GM12872 (cell line): ENCODE measurements around the gene ALOX15.

ENCODE experiments used
- TF ChIP-seq, protein P1 (sequence below): IDR thresholded peaks from 3 replicates; pipeline ENCODE4 v1.5.1; 2011; ENCODE audit warnings: low read depth, mild to moderate bottlenecking, low read length, moderate library complexity; ENCODE audit not compliant: insufficient read depth

The ALOX15 gene

DNA sequence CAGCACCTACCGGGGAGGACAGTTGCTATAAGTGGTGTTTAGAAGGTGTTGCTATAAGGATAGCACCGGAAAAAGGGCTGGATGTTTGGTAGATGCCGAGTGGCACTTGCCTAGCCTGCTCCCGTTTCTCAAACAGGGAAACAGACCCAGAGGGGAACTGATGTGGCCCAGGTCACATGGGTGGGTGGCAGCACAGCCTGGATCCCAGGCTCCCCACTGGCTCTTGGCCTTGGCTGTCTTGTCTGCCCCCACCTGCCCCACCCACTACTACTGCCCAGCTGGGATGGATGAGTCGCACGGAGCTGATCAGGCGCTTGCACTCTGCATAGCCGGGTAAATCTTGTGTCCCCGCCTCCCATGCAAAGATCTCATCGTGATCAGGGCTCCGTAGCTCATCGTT, 49.9 kb downstream of the ALOX15 start:
- TF ChIP-seq, protein P1, sequence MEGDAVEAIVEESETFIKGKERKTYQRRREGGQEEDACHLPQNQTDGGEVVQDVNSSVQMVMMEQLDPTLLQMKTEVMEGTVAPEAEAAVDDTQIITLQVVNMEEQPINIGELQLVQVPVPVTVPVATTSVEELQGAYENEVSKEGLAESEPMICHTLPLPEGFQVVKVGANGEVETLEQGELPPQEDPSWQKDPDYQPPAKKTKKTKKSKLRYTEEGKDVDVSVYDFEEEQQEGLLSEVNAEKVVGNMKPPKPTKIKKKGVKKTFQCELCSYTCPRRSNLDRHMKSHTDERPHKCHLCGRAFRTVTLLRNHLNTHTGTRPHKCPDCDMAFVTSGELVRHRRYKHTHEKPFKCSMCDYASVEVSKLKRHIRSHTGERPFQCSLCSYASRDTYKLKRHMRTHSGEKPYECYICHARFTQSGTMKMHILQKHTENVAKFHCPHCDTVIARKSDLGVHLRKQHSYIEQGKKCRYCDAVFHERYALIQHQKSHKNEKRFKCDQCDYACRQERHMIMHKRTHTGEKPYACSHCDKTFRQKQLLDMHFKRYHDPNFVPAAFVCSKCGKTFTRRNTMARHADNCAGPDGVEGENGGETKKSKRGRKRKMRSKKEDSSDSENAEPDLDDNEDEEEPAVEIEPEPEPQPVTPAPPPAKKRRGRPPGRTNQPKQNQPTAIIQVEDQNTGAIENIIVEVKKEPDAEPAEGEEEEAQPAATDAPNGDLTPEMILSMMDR: no peak

DNA sequence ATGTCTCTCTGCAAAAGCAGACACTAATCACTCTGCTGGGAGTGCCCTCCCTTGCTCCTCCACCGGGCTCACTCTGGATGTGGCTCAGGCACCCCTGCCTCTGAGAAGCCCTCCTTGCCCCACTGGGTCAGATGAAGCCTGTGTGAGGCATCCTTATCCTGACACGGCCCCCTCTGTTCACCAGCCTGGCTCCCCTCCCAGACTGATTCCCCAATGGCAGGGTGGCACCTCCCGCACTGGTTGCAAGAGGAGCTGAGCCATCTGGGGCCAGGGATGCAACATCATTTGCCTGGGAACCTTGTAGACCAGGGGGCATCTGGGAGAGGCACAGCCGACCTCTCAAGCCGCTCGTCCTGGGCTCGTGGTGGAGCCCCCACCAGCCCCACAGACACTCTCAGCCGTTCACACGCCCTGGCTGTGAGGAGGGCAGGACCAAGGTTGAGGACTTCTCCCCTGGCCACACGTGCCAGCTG, 50.5 kb downstream of the ALOX15 start:
- TF ChIP-seq, protein P1: no peak

DNA sequence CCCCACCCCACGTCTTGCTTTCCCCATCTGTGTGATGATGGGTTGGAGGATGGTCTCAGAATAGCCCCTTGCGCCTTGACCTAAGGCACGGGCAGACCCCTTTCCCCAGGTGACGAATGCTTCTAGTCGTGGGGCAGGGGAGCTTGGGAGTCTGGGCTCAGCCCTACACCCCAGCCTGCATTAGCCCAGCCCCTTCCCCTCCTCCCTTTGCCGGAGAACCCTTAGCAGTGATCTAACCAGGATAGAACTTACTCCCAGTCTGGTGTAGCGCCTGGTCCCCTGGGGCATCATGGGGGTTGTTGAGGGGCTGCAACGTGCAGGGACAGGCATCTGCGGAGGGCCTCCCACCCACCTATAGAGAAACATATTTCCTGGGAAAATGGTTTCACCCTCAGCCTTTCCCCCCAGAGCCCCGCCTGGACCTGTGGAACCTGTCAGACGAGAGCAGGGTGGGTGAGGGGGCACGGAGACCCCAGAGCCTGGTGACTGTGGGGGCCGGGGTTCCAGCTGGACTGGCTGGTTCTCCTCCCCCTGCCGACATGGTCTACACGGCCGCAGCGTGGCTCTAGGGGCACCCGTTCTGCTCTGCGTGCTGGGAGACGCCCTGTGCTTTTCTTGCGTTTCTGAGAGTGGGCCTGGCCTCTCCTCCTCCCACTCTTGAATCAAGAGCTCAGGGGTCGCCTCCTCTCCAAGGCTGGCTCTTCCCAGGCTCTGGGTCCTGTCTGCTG, 52.4 kb downstream of the ALOX15 start:
- TF ChIP-seq, protein P1: no peak

DNA sequence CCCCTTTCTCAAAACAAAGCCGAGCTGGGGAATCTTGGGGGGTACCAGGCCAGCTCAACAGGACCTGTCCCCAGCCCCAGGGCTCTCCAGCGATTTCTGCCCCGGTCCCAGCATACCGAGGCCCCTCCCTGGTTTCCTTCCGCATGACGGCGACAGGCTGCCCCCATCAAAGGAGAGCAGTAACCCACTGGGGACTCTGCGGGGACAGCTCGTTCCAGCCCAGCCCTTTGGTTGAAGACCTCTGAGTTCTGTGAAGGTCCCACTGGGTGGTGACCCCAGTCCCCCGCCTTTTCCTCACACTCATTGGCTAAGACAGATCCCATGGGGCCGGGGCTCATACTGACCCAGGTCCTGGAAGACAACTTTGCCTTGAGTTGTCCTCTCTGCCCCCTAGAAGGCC, 53.1 kb downstream of the ALOX15 start:
- TF ChIP-seq, protein P1: no peak

DNA sequence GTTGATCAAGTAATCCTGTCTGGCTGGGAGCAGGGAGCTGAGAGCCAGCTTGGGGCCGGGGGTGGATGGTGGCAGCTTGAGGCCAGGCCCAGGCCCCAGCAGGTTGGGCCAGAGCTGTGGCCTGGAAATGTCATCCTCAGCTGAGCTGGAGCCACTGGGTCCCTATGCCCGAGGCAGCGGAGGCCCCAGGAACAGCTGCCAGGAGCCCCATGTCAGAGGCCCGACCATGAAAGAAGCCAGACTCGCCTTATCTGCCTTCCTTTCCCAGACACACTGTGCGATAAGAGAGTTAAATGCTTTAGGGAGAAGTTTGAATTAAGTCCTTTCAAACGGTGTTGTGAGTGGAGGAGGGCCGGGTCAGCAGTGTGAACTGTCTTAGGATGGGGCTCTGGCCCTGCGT, 53.7 kb downstream of the ALOX15 start:
- TF ChIP-seq, protein P1: no peak

DNA sequence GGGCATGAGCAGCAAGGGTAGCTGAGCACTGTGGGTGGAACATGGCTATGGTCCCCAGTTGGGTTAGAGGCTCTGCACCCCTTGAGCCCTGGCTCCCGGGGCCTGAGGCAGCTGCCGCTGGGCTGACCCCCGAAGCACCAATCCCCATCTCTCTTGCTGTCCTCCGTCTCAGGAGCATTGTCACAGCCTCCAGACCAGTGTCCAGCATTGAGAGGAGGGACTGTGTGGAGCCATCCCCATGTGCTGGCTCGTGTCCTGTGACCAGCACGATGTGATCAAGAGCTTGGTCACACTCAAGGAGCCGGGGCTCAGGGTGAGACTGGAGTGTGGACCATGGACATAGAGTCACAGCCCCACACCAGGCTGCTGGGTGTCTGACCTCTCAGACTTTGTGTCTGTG, 54.3 kb downstream of the ALOX15 start:
- TF ChIP-seq, protein P1: no peak

DNA sequence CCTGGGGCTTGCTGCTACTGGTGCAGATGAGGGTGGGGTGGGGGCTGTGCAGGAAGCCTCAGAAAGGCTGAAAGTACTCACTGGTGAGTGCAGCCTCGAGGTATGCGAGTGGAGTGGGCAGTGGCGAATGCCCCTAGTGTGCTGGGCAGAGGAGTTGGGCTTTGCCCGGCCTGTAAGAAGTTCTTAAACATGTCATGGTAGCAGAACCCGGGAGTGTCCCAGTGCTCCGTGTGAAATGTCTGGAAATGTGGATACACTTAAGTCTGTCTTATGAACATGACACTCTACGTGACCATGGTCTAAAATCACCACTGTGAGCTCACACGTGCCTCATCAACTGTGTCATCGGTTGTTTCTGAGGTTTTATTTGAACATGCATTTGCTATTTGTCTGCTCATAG, 55.4 kb downstream of the ALOX15 start:
- TF ChIP-seq, protein P1: no peak

DNA sequence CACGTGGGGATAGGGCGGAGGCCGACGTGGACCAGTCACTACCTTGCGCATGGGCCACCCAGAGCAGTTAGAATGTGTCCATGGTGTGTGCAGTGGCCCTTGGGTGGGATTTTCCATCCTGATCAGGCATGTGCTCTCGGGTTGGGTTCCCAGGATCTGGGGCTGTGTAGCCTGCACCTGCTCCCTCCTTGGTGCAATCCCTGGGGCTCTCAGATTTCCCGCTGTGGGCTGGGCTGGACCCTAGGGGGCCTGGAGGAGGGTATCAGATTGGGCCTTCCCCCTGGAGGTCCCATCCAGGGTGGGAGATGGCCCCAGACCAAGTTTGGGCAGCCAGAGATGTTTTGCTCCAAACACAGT, 55.9 kb downstream of the ALOX15 start:
- TF ChIP-seq, protein P1: no peak
